HFF-Myc (cell line): ENCODE measurements around the gene ZNRF2.

Experiments
- DNase-seq: peaks from one replicate; pipeline ENCODE4 v3.0.0-alpha.2; 2011; ENCODE audit warnings: low read depth; ENCODE audit errors: extremely low read depth
- H3K4me3 ChIP-seq: replicated peaks from 2 replicates; pipeline ENCODE4 v1.5.1; 2011; ENCODE audit warnings: low read depth, mild to moderate bottlenecking, control low read depth, low read length
- TF ChIP-seq, protein P1 (sequence below): IDR thresholded peaks from 2 replicates; pipeline ENCODE4 v1.5.1; 2012; ENCODE audit warnings: mild to moderate bottlenecking, low read depth, low read length, control low read depth; ENCODE audit errors: missing control alignments

ZNRF2 gene

DNA sequence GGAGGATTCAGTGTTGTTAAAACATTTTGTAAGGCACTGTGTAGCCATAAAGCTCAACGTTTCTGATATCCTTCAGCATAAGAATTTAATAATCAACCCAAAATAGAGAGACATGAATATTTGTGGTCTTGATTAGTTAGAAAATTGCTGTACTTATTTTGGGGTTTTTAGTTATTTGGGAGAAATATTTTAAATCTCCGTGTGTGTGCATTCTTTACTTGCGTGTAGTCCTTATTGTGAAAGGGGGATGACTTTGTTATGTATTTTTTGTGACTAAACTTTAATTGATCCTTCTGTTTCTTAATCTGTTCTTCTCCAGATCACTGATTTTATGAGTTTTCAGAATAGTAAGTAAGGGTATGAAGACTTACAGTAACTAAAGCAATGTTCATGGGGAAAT is 81.2 kb downstream of the ZNRF2 start:
- no peak overlapping the region for H3K4me3 ChIP-seq
- DNase-seq, result no peak
- TF ChIP-seq, protein P1, sequence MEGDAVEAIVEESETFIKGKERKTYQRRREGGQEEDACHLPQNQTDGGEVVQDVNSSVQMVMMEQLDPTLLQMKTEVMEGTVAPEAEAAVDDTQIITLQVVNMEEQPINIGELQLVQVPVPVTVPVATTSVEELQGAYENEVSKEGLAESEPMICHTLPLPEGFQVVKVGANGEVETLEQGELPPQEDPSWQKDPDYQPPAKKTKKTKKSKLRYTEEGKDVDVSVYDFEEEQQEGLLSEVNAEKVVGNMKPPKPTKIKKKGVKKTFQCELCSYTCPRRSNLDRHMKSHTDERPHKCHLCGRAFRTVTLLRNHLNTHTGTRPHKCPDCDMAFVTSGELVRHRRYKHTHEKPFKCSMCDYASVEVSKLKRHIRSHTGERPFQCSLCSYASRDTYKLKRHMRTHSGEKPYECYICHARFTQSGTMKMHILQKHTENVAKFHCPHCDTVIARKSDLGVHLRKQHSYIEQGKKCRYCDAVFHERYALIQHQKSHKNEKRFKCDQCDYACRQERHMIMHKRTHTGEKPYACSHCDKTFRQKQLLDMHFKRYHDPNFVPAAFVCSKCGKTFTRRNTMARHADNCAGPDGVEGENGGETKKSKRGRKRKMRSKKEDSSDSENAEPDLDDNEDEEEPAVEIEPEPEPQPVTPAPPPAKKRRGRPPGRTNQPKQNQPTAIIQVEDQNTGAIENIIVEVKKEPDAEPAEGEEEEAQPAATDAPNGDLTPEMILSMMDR, result no peak

DNA sequence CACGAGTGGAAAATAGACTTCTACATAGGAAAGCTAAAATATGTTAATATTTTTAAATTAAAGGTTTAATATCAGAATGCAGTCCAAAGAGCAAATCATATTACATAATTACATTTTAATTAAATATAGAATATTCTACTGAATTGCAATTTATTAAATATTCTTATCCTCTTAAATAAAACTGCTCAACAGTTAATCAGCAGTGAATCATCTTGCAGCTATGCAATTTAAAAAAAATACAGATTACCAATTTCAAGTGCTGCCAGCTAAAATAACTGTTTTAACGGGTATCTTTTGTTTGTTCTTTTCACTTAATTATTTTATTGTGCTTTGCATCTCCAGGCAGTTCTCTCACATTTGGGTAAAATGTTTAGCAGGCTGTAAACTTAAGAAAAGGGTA is 82.2 kb downstream of the ZNRF2 start:
- H3K4me3 ChIP-seq, result no peak overlapping the region
- DNase-seq, result no peak
- TF ChIP-seq, protein P1, result no peak

DNA sequence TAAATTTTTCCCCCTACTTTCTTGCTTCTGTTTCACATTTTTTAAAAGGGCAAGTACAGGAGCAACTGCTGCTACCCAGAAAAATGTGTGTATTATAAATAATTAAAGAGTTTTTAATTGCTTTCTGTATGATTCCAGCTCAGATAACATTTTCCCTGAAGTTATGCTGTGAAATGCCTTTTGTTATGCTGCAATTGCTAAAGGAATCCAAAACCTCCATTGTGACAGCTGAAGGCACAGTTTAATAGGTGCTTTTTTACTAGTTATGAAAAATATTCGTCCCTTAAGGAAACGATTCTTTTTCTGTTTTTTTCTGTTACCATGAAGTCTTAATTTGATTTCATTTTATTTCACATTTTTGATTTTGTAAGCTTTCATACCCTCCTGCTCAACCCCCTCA is 83.2 kb downstream of the ZNRF2 start:
- H3K4me3 ChIP-seq, result no peak overlapping the region
- no peak for DNase-seq
- TF ChIP-seq, protein P1, result no peak

DNA sequence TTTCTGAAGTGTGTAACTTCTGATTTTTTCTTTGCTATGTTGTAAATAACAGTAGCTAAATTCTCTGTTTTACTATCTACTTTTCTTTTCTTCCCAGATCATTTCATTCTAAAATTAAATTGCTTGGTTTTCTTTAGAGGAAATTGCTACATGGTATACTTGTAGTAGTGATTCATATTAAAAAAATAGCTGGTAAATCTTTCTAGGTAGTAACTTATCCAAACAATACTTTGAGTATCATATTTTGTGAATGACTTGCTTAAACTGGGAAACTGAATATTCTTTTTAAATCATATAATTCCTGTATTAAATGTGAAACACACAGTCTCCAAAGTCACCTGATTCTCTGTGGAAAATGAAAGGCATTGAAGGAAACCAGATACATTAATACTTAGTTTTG is 85.5 kb downstream of the ZNRF2 start:
- DNase-seq, result no peak
- TF ChIP-seq, protein P1, result no peak
- H3K4me3 ChIP-seq, result no peak overlapping the region

DNA sequence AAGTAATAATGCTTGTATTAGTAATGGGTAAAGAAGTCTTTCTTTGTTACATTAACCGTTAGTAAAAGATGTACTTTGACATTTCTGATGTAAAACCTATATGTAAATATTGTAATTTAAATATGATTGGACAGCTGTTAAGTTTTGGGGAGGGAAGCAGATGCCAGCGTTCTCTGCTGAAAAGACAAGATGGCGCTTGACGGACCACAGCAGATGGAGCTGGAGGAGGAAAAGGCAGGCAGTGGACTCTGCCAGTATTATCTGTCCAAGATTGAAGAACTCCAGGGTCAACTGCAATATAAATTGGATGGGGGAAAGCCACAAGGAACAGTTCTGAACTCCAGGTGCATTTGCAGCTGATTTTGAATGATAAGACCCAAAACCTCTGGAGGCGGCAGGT is 86.9 kb downstream of the ZNRF2 start:
- H3K4me3 ChIP-seq, result no peak overlapping the region
- no peak for DNase-seq
- TF ChIP-seq, protein P1, result no peak

DNA sequence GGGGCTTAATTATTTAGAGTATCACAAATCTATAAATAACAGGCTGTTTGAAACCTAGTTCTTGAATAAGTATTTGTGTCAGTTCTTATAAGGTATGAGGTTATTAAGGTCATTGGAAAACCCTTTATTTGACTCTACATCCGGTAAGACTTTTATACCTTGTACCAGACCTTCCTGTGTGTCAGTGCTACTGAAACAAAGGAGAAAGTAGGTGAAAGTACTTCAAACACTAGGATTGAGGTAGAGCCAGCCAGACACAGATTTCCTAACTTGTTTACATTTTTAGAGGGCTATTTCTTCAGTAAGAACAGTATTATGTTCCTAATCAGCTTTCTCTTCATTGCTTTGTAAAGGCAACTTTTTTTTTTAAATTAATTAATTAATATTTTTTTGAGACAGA is 93.9 kb downstream of the ZNRF2 start:
- no peak overlapping the region for H3K4me3 ChIP-seq
- TF ChIP-seq, protein P1, result no peak
- DNase-seq, result no peak

DNA sequence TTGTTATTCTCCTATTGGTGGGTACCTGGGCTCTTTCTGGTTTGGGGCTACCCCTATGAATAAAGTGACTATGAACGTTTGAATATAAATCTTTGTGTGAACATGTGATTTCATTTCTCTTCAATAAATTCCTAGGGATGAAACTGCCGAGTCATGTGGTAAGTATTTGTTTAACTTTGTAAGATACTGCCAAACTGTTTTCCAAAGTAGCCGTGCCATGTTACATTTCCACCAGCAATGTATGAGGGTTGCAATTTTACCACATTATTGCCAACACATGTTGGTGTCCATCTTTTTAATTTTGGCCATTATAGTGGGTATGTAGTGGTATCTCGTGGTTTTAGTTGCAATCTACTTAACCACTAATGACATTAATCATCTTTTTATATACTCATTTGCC is 94.7 kb downstream of the ZNRF2 start:
- peak; percentile 15 for DNase-seq
- no peak overlapping the region for H3K4me3 ChIP-seq
- TF ChIP-seq, protein P1, result no peak
